Effector memory CD8-positive, alpha-beta T cell (primary cell): ENCODE data around the gene POLR2C.

ENCODE experiments used
- ATAC-seq: fragments of 150-1000 bp; cut with Tn5 transposase; replicated peaks from 2 replicates; pipeline ENCODE4 v1.10.0; 2021; ENCODE audit warnings: mild to moderate bottlenecking, moderate library complexity
- DNase-seq, 3 experiments: peaks; one replicate each; pipeline ENCODE4 v3.0.0; 2021
- H3K27ac Mint-ChIP-seq, 2 donors: one replicate each; pipeline ENCODE4 v1.8.0; 2022; ENCODE audit warnings: mild to moderate bottlenecking in 2 of 2, mixed read lengths in 2 of 2, moderate library complexity in 2 of 2
- H3K27me3 Mint-ChIP-seq, 2 donors: one replicate each; pipeline ENCODE4 v1.8.0; 2022; ENCODE audit warnings: mixed read lengths in 2 of 2
- H3K36me3 Mint-ChIP-seq: one replicate; pipeline ENCODE4 v1.8.0; 2022; ENCODE audit warnings: mild to moderate bottlenecking, moderate library complexity, mixed read lengths; ENCODE audit not compliant: insufficient read depth
- H3K4me1 Mint-ChIP-seq, 2 donors: one replicate each; pipeline ENCODE4 v1.8.0; 2022; ENCODE audit warnings: low read depth in 2 of 2, mixed read lengths in 2 of 2
- H3K4me3 Mint-ChIP-seq, 2 donors: one replicate each; pipeline ENCODE4 v1.8.0; 2022; ENCODE audit warnings: mild to moderate bottlenecking in 2 of 2, mixed read lengths in 2 of 2, moderate library complexity in 2 of 2
- H3K9me3 Mint-ChIP-seq, 2 donors: one replicate each; pipeline ENCODE4 v1.8.0; 2022; ENCODE audit warnings: mixed read lengths in 2 of 2

Gene POLR2C

GRCh38 chr16:57518520-57518919, 56.0 kb downstream of the POLR2C start:
- Mint-ChIP-seq H3K4me1 (peaks cover 10 to 11% of the 10 kb centered on the region in 2 donors), H3K4me3 (no peak overlapping the region), H3K27ac (no peak overlapping the region), H3K36me3 (peaks cover 9% of the 10 kb centered on the region), H3K9me3 (no peaks in the 10 kb centered on the region), H3K27me3 (no peaks in the 10 kb centered on the region)
- DNase-seq (no peak), ATAC-seq (no peak)

GRCh38 chr16:57518922-57519321, 56.4 kb downstream of the POLR2C start:
- Mint-ChIP-seq H3K36me3 (peaks cover 11% of the 10 kb centered on the region), H3K4me1 (peaks cover 10 to 11% of the 10 kb centered on the region in 2 donors)
- ATAC-seq: no peak

GRCh38 chr16:57519796-57520360, 57.4 kb downstream of the POLR2C start:
- H3K9me3 Mint-ChIP-seq: no peaks in the 10 kb centered on the region
- peaks cover 10 to 11% of the 10 kb centered on the region in 2 donors for H3K4me1 Mint-ChIP-seq
- H3K36me3 Mint-ChIP-seq: peaks cover 11% of the 10 kb centered on the region
- H3K4me3 Mint-ChIP-seq: no peak overlapping the region
- H3K27ac Mint-ChIP-seq: peak overlapping the region in 1 of 2 donors; percentile 15
- H3K27me3 Mint-ChIP-seq: no peaks in the 10 kb centered on the region
- ATAC-seq: peak; percentile 99
- peak; percentile 78 to 80 (median 80) for DNase-seq

More at GRCh38 chr16:57518922-57519321, 56.4 kb downstream of the POLR2C start:
- DNase-seq: no peak
- Mint-ChIP-seq H3K9me3 (no peaks in the 10 kb centered on the region), H3K4me3 (no peak overlapping the region), H3K27me3 (no peaks in the 10 kb centered on the region), H3K27ac (no peak overlapping the region)
